Thymus (tissue), 11 donors: ENCODE measurements around the gene ZNF654. TPM values are rescaled to one million over a fixed set of nuclear protein-coding genes. Genes with fewer than 3 reads are reported as not detected.

ENCODE experiments used
- DNase-seq, 9 donors: peaks; one replicate each; pipeline ENCODE4 v3.0.0-alpha.2; 2013; ENCODE audit warnings: low spot score in 9 of 9, low read depth in 6 of 9, missing footprints in 1 of 9
- H3K27ac ChIP-seq, 2 donors: one replicate each; pipeline ENCODE4 v1.5.1; 2013; ENCODE audit warnings: control low read depth in 1 of 2, low read depth in 1 of 2, low read length in 1 of 2, mild to moderate bottlenecking in 1 of 2, moderate library complexity in 1 of 2
- H3K27me3 ChIP-seq, 2 donors: one replicate each; pipeline ENCODE4 v1.5.1; 2013; ENCODE audit warnings: low read length in 1 of 2; ENCODE audit not compliant: control insufficient read depth in 2 of 2, insufficient read depth in 1 of 2
- H3K36me3 ChIP-seq, 2 donors: one replicate each; pipeline ENCODE4 v1.5.1; 2013; ENCODE audit warnings: low read length in 1 of 2, mild to moderate bottlenecking in 1 of 2, moderate library complexity in 1 of 2; ENCODE audit not compliant: control insufficient read depth in 2 of 2, insufficient read depth in 2 of 2
- H3K4me1 ChIP-seq, 2 donors: one replicate each; pipeline ENCODE4 v1.5.1; 2013; ENCODE audit warnings: low read length in 2 of 2; ENCODE audit not compliant: control insufficient read depth in 2 of 2, insufficient read depth in 2 of 2
- H3K4me3 ChIP-seq, 2 donors: one replicate each; pipeline ENCODE4 v1.5.1; 2013; ENCODE audit warnings: low read length in 2 of 2, control low read depth in 1 of 2, mild to moderate bottlenecking in 1 of 2
- H3K9me3 ChIP-seq, 2 donors: one replicate each; pipeline ENCODE4 v1.5.1; 2013; ENCODE audit warnings: low read length in 1 of 2, mild to moderate bottlenecking in 1 of 2; ENCODE audit not compliant: control insufficient read depth in 2 of 2, insufficient read depth in 1 of 2
- WGBS: extraction: QIAGEN DNeasy Blood & Tissue Kit; methylation state at CpG from one replicate; pipeline ENCODE4 v1.1.7; 2013; 5-methylcytosine and 5-hydroxymethylcytosine counted together
- polyA plus RNA-seq: library from polyadenylated mRNA; stranded (reverse); fragments of 200-250 nt; gene quantifications from one replicate; pipeline ENCODE4 v1.2.3, GENCODE V29; 2013
- total RNA-seq: library from RNA; stranded (reverse); fragments of 120-200 nt; gene quantifications from one replicate; pipeline ENCODE4 v1.2.4, GENCODE V29; 2013
- donor health status: healthy.

The ZNF654 gene
- total and polyA plus RNA-seq, 2 donors = 9.5 to 15.0 TPM

DNA sequence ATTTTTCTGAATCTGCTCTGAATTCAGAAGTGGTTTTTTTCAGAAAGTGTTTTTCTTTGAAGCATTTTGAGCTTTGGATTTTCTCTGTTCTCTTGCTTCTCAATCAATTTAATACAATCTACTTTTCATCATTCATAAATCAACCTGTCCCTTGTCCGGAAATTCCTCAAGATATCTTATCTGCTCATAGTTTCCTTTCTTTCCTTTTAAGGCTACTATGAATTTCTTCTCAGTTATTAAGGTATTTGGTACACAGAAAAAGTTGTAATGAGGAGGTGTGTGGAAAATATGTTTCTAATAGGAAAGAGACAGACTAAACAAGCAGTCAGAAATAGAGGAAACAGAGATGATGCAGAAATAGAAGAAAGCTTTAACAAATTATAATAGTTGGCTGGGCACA, 14.6 kb upstream of the ZNF654 start:
- H3K9me3 ChIP-seq = peaks cover 0 to 4% of the 10 kb centered on the region in 2 donors
- no peak for DNase-seq
- no peak overlapping the region for H3K27ac ChIP-seq
- H3K27me3 ChIP-seq = no peaks in the 10 kb centered on the region
- H3K4me1 ChIP-seq = no peaks in the 10 kb centered on the region
- H3K4me3 ChIP-seq = no peak overlapping the region
- H3K36me3 ChIP-seq = no peaks in the 10 kb centered on the region
- WGBS = 16% methylated on average over 1 of the region's 1 CpG

DNA sequence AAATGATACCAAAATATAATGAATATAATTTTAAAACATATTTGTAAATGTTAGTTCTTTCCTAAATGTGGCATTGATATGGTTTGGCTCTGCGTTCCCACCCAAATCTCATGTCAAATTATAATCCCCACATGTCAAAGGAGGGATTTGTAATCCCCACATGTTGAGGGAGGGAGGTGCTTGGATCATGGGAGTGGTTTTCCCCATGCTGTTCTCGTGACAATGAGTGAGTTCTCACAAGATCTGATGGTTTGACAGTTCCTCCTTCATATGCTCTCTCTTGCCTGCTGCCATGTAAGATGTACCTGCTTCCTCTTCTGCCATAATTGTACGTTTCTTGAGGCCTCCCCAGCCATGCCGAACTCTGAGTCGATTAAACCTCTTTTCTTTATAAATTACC, 12.3 kb upstream of the ZNF654 start:
- no peak overlapping the region for H3K4me3 ChIP-seq
- H3K9me3 ChIP-seq = no peaks in the 10 kb centered on the region
- DNase-seq = no peak
- H3K36me3 ChIP-seq = no peaks in the 10 kb centered on the region
- no peaks in the 10 kb centered on the region for H3K4me1 ChIP-seq
- no peaks in the 10 kb centered on the region for H3K27me3 ChIP-seq
- H3K27ac ChIP-seq = no peak overlapping the region
- WGBS = 94% methylated on average over 5 of the region's 5 CpGs

DNA sequence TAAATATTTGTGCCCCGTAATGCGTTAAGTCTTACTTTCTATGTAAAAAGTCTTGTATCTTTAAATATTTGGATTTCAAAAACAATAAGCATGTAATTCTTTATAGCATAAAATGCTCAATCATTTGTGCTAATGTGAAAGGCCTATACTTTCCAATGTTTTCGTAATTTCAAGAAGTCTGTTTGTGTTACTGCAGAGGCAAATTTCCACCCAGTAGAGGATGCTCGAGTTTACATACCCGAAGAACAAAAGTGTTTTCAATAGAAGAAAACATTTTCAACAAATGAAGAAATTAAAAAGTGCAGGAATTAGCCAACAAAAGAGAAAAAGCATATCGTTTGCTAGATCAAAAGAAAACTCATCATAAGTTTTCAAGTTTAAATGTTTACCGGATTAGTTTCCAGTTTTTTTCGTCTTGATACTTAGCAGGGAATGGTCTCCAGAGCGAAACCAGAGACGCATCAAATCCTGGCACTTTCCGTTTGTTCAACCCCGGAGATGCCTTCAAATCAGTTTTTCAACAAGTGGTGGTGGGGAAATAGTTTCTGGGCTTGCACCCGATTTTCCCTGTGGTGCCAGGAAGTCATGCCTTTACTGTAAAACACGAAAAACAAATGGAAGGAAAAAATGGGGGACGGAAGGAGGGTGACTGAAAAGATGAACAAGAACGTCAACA, 1.3 kb upstream of the ZNF654 start:
- peaks cover 0 to 6% of the 10 kb centered on the region in 2 donors for H3K4me1 ChIP-seq
- no peaks in the 10 kb centered on the region for H3K27me3 ChIP-seq
- no peaks in the 10 kb centered on the region for H3K9me3 ChIP-seq
- H3K36me3 ChIP-seq = peaks cover 6 to 32% of the 10 kb centered on the region in 2 donors
- H3K4me3 ChIP-seq = peak overlapping the region; percentile 85 to 93
- WGBS = 14% methylated on average over 16 of the region's 16 CpGs
- H3K27ac ChIP-seq = peak overlapping the region; percentile 99
- peak in 4 of 9 donors; percentile 21 to 50 (median 31) for DNase-seq

DNA sequence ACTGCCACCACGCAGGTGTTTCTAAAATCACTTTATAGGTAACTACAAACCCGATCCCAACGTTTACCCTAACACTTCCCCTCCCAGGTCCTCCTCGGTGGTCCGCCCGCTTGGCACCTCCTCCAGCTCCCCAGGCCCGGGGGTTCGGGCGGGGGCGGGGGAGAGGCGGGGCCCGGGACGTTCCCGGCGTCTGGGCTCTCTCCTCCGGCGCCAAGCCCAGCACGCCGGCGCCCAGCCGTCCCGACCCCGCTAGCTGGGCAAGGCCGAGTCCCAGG, 812 bp upstream of the ZNF654 start:
- WGBS = under 1% methylated on average over 24 of the region's 24 CpGs
- Histone ChIP-seq H3K9me3 (no peaks in the 10 kb centered on the region), H3K4me1 (peaks cover 0 to 6% of the 10 kb centered on the region in 2 donors), H3K36me3 (peaks cover 6 to 29% of the 10 kb centered on the region in 2 donors), H3K4me3 (peak overlapping the region; percentile 85 to 93), H3K27ac (peak overlapping the region; percentile 99), H3K27me3 (no peaks in the 10 kb centered on the region)
- no peak for DNase-seq

DNA sequence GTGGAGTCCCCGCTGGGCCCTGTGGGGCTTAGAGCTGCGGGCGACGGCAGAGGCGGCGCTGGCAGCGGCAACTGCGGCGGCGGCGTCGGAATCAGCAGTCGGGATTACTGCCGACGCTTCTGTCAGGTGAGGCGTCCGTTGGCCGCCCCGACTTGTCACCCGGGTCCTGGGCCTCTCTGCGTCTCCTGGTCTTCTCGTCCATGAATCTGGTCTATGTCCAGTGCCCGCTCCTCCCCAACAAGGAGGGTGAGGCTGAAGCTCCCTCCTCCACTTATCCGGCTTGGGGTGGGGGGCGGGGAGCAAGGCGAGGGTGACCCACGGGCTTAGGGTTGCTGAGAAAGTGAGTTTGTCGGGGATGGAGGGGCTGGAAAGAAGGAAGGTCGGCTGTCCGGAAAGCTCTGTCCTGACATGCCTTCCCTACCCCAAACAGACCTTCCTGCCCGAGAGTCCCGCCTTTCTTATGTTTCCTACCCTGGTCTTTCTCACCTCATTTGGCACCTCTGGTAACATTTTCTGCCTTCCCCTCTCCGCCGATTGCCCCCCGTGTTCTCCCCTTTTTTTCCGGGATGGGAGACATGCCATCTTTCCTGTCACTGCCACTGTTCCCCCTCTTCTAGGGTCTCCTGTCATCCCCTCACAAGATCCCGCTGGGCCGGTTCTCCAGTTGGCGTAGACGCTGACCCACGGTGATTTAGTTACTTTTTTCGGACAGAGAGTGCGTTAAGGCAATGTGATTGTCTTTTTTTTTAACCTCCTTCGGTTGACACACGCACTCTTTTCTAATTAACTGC, 520 bp downstream of the ZNF654 start:
- Histone ChIP-seq H3K4me1 (peaks cover 0 to 9% of the 10 kb centered on the region in 2 donors), H3K9me3 (no peaks in the 10 kb centered on the region), H3K27me3 (no peaks in the 10 kb centered on the region), H3K4me3 (peak overlapping the region; percentile 93 to 98), H3K36me3 (peaks cover 6 to 20% of the 10 kb centered on the region in 2 donors), H3K27ac (peak overlapping the region; percentile 90 to 92)
- under 1% methylated on average over 45 of the region's 45 CpGs for WGBS
- DNase-seq = peak in 2 of 9 donors; percentile 21 to 25

DNA sequence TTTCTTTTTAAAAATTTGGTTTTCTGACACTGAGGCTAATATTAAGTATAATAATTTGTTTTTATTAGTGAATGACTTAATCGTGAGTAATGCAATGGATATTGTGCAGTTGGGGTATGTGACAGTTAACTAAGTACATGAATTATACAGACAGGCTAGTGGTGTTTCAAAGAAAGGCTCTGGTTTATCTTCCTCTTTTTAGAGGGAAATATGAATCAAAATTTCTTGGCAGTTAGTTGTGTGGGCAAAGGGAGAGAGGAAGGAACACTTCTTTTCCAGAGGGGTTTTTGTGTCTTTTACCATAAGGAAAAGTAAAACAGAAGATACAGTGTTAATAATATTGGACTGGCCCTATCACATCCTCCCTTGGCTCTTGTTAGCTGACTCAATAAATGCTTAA, 2.7 kb downstream of the ZNF654 start:
- H3K4me3 ChIP-seq = no peak overlapping the region
- 9% methylated on average over 1 of the region's 1 CpG for WGBS
- H3K4me1 ChIP-seq = peaks cover 0 to 9% of the 10 kb centered on the region in 2 donors

DNA sequence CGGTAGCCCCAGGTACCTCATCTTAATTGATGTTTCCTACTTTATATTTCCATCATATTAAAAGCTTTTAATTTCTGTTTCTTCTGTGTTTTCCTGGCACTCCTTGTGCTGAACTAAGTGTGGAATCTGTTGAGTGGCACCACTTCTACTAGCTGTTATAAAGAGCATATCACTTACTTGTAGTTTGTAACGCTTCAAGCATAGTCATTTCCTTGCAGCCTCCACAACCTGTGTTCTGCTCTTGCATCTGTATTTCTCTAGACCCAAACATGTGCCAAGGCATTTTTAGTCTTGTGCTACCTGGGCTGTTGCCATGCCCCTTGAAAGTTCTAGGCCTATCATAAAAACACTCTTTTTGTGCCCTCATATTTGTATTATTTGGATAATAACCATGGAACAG, 16.0 kb downstream of the ZNF654 start:
- WGBS = 87% methylated on average over 2 of the region's 2 CpGs
- no peaks in the 10 kb centered on the region for H3K36me3 ChIP-seq
- H3K27ac ChIP-seq = no peak overlapping the region
- H3K4me3 ChIP-seq = no peak overlapping the region
- no peak for DNase-seq
- H3K27me3 ChIP-seq = no peaks in the 10 kb centered on the region
- H3K4me1 ChIP-seq = no peaks in the 10 kb centered on the region
- peaks cover 0 to 7% of the 10 kb centered on the region in 2 donors for H3K9me3 ChIP-seq

More for the DNA sequence above, 2.7 kb downstream of the ZNF654 start:
- Histone ChIP-seq H3K36me3 (peaks cover 2 to 3% of the 10 kb centered on the region in 2 donors), H3K27ac (no peak overlapping the region), H3K27me3 (no peaks in the 10 kb centered on the region), H3K9me3 (peaks cover 0 to 4% of the 10 kb centered on the region in 2 donors)
- no peak for DNase-seq

DNA sequence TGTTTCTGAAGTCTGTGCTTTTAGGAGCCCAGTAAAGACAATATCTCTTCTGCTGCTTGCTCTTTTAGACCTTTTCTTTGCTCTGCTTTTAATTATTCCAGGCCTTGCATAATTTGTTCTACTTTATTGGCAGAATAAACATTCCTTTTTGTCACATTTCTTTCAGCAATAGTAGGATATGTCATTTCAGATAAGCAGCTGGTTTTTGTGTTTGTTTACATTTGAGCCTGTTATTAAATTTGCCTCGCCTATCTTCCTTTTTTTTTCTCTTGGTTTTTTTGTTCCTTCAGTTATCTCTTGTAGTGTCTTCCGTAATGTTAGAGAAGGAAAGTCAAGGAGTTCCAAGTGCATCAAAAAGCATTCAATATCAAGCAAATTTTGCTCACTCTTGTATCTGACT, 16.4 kb downstream of the ZNF654 start:
- 95% methylated on average over 2 of the region's 2 CpGs for WGBS
- Histone ChIP-seq H3K27ac (no peak overlapping the region), H3K4me1 (no peaks in the 10 kb centered on the region)

DNA sequence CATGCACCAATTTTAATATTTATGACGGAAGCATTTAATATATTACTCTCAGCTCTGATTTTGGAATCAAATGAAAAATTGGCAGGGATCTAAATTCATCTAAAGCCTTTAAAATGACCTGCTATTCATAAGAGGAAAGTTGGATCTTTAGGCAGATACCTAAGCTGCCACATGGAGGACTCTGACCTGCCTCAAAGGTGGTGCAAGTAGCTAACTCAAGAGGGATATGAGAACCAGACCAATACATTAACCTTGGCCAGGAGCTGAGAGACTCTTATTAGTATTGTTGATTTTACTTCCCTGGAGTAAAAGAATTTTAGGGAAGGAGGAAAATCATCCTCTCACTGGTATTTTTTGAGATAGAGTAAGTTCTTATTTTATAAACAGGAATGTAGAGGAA, 17.7 kb downstream of the ZNF654 start:
- Histone ChIP-seq H3K4me3 (no peak overlapping the region), H3K4me1 (no peaks in the 10 kb centered on the region), H3K36me3 (no peaks in the 10 kb centered on the region), H3K9me3 (no peaks in the 10 kb centered on the region), H3K27ac (no peak overlapping the region), H3K27me3 (no peaks in the 10 kb centered on the region)
- WGBS = 97% methylated on average over 1 of the region's 1 CpG
- DNase-seq = no peak

More for the DNA sequence above, 16.4 kb downstream of the ZNF654 start:
- DNase-seq = no peak
- no peaks in the 10 kb centered on the region for H3K27me3 ChIP-seq
- H3K36me3 ChIP-seq = no peaks in the 10 kb centered on the region
- H3K4me3 ChIP-seq = no peak overlapping the region
- peaks cover 0 to 7% of the 10 kb centered on the region in 2 donors for H3K9me3 ChIP-seq
